NCI-H748 (cell line): ENCODE results near the gene NDUFAF3.

Experiments used
- DNase-seq: peaks from one replicate; lab custom pipeline; 2025; ENCODE audit not compliant: unreplicated experiment; lab: John Stamatoyannopoulos, UW

The NDUFAF3 gene, protein sequence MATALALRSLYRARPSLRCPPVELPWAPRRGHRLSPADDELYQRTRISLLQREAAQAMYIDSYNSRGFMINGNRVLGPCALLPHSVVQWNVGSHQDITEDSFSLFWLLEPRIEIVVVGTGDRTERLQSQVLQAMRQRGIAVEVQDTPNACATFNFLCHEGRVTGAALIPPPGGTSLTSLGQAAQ

DNA sequence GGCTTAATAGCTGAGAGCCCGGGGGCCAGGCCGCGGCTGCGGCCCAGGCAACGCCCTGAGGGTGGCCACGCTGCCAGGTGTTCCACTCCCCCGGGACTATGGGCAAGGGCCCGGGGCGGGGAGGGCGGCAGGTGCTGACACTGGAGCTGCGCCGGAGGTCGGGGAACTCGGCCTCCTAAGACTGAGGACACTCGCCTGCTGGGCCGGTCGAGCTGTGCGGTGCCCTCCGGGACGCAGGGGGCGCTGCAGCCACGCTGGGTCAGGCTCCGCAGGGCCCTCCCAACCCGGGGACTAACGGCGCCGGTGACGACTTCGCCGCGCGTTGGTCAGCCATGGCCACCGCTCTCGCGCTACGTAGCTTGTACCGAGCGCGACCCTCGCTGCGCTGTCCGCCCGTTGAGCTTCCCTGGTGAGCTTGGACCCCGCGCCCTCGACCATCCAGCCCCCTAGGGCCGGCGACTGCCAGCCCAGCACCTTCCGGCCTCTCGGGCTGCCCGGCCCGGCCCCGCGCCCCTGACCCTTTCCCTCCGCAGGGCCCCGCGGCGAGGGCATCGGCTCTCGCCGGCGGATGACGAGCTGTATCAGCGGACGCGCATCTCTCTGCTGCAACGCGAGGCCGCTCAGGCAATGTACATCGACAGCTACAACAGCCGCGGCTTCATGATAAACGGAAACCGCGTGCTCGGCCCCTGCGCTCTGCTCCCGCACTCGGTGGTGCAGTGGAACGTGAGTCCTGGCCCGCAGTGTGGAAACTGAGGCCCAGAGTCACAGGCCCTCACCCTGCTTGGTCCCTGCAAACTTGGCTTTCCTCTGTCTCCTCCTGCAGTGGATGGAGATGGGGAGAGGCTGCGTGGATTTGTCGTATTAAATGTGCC, at the start of gene NDUFAF3:
Gene NDUFAF3, plus strand, starts transcription at position 309 of the 875 bp plus-strand sequence. Its CDS starts 24 bp downstream, at position 333.
- peak; percentile 96 for DNase-seq

DNA sequence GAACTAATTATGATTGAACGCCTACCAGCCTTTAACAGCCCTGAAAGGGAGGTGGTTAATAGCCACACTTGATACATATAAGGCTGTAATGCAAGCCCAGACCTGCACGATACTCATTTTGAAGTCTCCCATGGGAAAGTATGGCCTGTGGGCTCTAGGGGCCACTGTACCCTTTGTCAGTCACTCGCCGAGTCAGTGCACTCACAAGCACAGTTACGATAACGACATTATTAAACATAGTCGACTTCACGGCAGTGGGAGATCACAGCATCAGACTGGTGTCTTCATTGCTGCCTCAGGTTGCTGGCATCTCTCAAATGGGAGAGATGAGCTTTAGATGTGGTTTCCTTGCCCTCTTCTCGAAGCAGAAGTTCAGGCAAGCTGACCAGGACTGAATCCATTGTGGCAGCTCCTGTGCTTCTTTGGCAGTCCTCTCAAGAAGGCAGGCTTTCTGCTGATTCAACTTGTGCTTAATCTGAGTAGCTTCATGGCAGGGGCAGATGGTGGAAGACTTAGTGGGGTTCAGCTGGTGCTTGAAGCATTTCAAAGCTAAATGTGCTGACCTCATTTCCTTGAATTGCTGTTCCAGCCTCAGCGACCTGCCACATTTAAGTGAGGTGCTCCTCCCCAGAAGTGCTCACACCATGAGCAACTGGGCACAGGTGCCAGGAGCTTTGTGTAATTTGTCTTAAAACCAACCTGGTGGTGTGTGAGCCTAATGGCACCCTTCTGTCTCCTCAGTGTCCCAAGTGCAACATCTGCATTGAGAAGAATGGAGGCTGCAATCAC, 47.7 kb upstream of the NDUFAF3 start:
- DNase-seq = no peak

DNA sequence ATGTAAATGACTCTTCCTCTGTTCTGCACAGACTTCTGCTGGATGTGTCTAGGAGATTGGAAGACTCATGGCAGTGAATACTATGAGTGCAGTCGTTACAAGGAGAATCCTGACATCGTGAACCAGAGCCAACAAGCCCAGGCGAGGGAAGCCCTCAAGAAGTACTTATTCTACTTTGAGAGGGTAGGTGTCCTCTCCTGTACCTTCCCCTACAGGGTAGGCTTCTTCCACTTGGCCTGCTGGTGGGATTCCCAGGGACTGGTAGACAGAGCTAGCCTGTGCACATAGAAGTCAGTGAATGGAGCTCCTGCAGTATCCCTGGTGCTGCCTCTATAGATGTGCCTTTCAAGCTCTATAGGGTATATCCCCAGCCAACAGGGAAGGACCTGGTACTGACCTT, 42.5 kb upstream of the NDUFAF3 start:
- no peak for DNase-seq

DNA sequence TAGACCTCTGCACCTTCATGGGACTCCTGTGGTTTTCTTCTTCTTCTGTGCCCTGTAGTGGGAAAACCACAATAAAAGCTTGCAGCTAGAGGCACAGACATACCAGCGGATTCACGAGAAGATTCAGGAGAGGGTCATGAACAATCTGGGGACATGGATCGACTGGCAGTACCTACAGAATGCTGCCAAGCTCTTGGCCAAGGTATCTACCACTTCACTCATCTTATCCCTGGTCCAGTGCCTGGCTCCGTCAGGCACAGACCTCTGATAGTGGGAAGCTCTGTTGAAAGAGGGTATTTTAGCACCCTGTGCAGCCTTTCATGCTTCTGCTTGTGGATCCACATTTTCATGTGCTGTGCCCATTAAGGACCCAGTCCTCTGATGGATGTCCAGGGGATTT, 41.6 kb upstream of the NDUFAF3 start:
- DNase-seq = no peak

- no peak for DNase-seq
Measured at GRCh38 chr3:48982016-48982415, 39.9 kb upstream of the NDUFAF3 start.

GRCh38 chr3:48982686-48983085, 39.2 kb upstream of the NDUFAF3 start:
- DNase-seq = no peak

DNA sequence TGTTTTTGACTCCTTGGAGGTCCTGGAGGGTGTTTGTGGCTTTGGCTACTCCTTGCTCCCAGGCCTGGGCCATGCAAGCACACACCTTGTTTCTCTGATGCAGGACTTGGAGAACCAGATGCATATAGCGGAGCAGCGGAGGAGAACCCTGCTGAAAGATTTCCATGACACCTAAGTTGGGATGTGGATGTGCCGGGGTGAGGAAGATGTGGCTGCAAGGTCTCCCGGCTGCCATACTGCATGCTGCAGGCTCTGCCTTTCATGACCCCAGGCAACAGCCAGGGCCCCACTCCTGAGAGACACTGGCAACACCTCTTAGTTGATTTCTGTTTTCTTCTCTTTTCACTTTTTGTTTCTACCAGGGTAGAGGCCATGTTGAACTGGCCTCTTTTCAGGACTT, 38.8 kb upstream of the NDUFAF3 start:
- DNase-seq = no peak

DNA sequence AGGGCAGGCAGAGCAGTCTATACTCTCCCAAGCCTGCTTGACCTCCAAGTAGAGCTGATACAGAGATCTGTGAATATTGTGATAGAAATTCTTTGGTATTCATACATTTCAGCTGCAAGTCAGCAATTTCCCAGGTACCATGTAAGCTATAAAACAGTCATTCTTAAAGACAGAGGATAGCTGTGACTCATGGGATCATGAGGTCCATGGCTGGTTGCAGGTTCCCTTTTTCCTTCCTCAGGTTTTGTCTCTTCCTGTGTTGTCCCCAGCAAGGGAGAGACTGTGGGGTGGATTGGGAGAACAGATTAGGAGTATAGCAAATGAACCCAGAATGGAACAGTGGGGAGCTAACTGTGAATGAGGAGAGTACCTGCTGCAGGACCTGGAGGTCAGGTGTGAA, 37.3 kb upstream of the NDUFAF3 start:
- no peak for DNase-seq

- no peak for DNase-seq
Measured at GRCh38 chr3:48985831-48986376, 36.0 kb upstream of the NDUFAF3 start.

- DNase-seq = peak; percentile 43
Measured at GRCh38 chr3:48989126-48989795, 32.7 kb upstream of the NDUFAF3 start.

- peak; percentile 77 for DNase-seq
Measured at GRCh38 chr3:48989796-48990635, 31.9 kb upstream of the NDUFAF3 start, which contains the start of gene P4HTM. P4HTM (plus strand) TSS chr3:48990241; CDS start chr3:48990257, 16 bp downstream.

GRCh38 chr3:48990636-48991469, 31.1 kb upstream of the NDUFAF3 start:
- peak; percentile 58 for DNase-seq

DNA sequence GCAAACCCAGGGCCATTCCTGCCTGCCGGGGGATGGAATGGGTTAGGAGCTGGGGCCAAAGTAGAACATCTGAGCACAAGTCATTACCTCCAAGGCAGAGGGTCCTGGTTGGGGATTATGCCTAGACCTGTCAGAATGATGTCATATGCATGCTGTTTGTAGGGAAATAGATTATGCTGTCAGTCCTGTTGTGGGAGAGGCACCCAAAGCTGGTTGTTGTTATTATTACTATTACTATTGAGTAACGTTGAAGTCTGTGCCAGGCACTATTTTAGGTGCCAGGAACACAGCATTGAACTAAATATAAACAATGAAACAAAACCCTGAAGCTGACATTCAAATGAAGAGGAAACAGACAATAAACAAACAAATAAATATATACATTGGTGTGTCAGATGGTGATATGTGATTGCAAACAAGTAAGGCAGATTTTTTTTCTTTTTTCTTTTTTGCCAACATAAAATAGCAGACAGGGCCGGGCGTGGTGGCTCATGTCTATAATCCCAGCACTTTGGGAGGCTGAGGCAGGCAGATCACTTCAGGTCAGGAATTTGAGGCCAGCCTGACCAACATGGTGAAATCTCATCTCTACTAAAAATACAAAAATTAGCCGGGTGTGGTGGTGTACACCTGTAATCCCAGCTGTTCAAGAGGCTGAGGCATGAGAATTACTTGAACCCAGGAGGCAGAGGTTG, 29.9 kb upstream of the NDUFAF3 start:
- DNase-seq = no peak

GRCh38 chr3:48993834-48994233, 28.1 kb upstream of the NDUFAF3 start:
- DNase-seq = no peak

- DNase-seq = no peak
Measured at GRCh38 chr3:48996640-48997039, 25.3 kb upstream of the NDUFAF3 start.

DNA sequence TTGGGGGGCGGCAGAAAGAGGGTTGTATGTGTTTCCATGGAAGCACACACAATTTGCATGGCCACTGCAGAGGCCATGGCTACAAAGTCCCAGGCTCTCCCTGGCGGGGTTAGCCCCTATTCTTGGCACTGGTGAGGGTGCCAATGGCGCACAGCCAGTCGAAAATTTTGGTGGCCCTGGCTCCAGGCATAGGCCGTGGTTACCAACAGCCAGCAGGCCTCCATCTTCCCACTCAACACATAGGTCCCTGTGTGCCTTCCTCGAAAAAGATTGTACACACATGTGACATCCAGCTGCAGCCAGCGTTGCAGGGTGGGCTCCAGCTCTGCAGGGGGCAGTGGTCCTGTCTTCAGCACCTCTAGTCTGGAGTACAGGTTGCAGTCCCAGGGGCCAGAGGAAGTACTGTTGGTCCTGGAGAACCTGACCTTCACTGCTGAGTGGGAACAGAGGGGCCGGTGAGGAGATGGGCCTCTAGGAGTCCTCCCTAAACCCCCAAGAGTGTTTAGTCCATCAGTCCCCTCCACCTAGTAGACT, 24.8 kb upstream of the NDUFAF3 start:
- no peak for DNase-seq

DNA sequence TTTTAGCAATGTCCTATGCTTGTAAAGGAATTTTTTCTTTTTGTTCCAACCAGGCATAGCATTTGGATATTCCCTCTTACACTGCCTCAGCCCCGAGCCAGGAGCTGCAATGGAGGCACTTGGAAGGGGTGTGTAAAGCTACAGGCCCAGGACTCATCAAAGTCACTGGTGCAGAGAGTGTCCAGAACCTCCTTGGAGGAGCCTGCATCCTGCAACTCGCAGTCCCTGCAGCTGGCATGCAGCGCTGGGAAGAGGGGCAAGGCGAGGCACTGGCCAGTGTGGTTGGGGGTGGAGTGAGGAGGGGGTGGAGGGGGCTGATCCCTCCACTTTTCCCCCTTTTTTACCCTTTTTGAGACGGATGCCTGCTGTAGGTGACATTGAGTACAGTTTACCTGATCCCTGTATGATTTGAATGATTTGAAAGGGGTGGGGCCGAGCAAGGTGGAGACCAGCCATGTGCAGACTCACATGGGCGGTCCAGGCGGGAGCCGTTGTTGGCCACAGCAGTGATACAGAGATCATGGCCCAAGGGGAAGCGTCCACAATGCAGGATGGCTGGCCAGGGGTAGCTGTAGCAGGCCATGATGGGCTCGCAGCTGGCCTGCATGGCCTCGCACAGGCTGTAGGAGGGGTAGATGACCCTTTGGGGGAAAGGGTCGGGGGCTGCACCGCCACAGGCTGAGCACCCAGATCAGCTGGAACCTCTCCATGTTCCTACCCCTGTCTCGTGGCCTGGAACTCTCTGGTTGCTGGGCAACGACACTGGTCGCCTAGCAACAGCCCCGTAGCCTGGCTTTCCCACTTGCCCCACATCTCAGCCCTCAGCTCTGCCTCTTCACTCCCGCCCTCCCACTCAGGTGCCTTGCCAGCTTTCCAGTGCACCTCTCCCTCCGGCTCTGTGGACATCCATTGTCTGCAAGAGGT, 23.9 kb upstream of the NDUFAF3 start:
- DNase-seq = peak; percentile 79
